Heart left ventricle (tissue), 13 donors: Measurements from ENCODE around the gene XYLT1.

Experiments
- POLR2A ChIP-seq, 2 donors: fragments of 450-650 bp; IDR thresholded peaks; one replicate each; pipeline ENCODE4 v1.6.1; 2017; ENCODE audit warnings: antibody characterized with exemption in 2 of 2, mild to moderate bottlenecking in 2 of 2, moderate library complexity in 2 of 2
- TF ChIP-seq, protein P1 (sequence below), 12 donors: fragments of 200-600 bp; sonication (generic) in 4 of 12; IDR thresholded peaks; one replicate each; pipeline versions ENCODE4 v1.5.0 to v1.8.0; 2018 to 2022; ENCODE audit warnings: antibody characterized with exemption in 12 of 12, mild to moderate bottlenecking in 5 of 12
- donor health status: ischemic (EF 13 %, LVEDD 7.1; RV severe dilation, severe dysfunction).
- donor health status: DM: no; HTN: yes; CAD: no.
- donor health status: DM: no; HTN: no; CAD: no.
- donor health status: ischemic (EF 25% LVEDD 6.9; RV normal size, moderate dysfunction).
- donor health status: ischemic (EF 25% LVEDD 5.7; RV mildly dilated, moderate dysfunction).
- donor health status: ischemic (EF 35%, LVEDD 5.7; RV mildly dilated, moderate dysfunction).
- donor health status: nonischemic (EF 11% LVEDD 7.7; RV severe dilation, severe dysfunction).
- donor health status: DM: yes; HTN: yes; CAD: no.
- donor health status: PGD.
- donor health status: ischemic (EF 29% LVEDD 5.4; RV normal size, mild dysfunction).
- donor health status: nonischemic (EF 23%, LVEDD 6.1; RV moderate dilation, normal function).

DNA sequence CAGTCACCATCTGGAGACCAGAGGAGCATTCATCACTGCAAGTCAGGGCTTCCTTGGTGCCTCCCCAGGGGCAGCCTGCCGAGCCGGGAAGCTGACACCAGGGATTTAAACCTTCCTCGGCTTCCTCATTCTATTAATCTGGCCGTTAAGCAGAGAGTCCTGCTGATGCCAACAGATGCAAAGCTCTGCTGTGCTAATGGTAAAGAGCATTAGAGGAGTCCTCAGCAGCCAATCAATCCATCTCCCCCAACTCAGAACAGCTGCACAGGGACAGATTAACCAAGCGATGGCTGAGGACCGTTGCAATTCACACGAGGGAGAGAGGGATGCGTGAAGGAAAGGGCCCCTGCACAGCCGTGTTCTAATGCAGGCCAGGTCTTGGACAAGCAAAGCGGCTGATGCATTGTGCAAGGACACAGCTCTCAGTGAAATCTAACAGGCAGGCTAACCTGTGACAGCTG is 116.6 kb downstream of the XYLT1 start:
- TF ChIP-seq, protein P1, sequence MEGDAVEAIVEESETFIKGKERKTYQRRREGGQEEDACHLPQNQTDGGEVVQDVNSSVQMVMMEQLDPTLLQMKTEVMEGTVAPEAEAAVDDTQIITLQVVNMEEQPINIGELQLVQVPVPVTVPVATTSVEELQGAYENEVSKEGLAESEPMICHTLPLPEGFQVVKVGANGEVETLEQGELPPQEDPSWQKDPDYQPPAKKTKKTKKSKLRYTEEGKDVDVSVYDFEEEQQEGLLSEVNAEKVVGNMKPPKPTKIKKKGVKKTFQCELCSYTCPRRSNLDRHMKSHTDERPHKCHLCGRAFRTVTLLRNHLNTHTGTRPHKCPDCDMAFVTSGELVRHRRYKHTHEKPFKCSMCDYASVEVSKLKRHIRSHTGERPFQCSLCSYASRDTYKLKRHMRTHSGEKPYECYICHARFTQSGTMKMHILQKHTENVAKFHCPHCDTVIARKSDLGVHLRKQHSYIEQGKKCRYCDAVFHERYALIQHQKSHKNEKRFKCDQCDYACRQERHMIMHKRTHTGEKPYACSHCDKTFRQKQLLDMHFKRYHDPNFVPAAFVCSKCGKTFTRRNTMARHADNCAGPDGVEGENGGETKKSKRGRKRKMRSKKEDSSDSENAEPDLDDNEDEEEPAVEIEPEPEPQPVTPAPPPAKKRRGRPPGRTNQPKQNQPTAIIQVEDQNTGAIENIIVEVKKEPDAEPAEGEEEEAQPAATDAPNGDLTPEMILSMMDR (IDR thresholded peaks at IDR 0.05) = no peak
- TF ChIP-seq POLR2A (IDR thresholded peaks at IDR 0.05) = no peak
